Activated CD8-positive, alpha-beta memory T cell treated with anti-CD3 and anti-CD28 coated beads for 36 hours (primary cell): Measurements from ENCODE around the gene UBE2R2. TPM values are rescaled to one million over a fixed set of nuclear protein-coding genes. Genes with fewer than 3 reads are reported as not detected.

ENCODE experiments used
- CTCF ChIA-PET: fragments of 350-600 bp; sonication (Branson Sonifier 250); formaldehyde crosslinking; loops from one replicate; lab custom pipeline; 2021; ENCODE audit warnings: antibody characterized with exemption; lab: Charles Lee
- POLR2A ChIA-PET: fragments of 350-600 bp; sonication (Branson Sonifier 250); formaldehyde crosslinking; loops from one replicate; lab custom pipeline; 2021; ENCODE audit warnings: antibody characterized with exemption; lab: Charles Lee
- total RNA-seq, 2 experiments: library from RNA; stranded (reverse); gene quantifications; one replicate each; pipeline ENCODE4 v1.2.3, GENCODE V29; 2021

UBE2R2 gene
- total RNA-seq, 2 experiments from 2014 or later, result 33.6 to 34.0 TPM

- ChIA-PET POLR2A (no interaction called here), CTCF (no interaction called here)
Observed at GRCh38 chr9:33913541-33913940, 96.6 kb downstream of the UBE2R2 start.

- ChIA-PET CTCF (interaction anchor here (0.7 to 1.0 kb wide), 3 partner anchors 10 to 196 kb away, joined by 3 to 4 read pairs (median 4); no protein-coding TSS in a partner anchor), POLR2A (interaction anchor here (1.0 kb wide), 1 partner anchor 97 kb away, joined by 3 read pairs; no protein-coding TSS in a partner anchor)
Observed at GRCh38 chr9:33914887-33915628, 98.1 kb downstream of the UBE2R2 start.

DNA sequence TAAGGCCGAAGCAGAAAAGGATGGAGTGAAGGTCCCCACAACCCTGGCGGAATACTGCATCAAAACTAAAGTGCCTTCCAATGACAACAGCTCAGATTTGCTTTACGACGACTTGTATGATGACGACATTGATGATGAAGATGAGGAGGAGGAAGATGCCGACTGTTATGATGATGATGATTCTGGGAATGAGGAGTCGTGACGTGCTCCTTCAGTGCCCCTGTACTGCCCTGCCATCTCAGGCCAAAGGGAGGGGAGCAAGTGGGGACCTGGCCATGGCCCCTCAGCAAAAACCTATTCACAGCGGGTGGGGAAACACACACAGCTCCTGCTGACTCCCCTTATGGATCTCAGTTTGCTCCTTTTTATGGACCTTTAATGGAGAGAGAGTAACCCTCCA is 100.1 kb downstream of the UBE2R2 start:
- CTCF ChIA-PET, result no interaction called here
- POLR2A ChIA-PET, result no interaction called here

- POLR2A ChIA-PET, result no interaction called here
- CTCF ChIA-PET, result no interaction called here
Observed at GRCh38 chr9:33919276-33919897, 102.4 kb downstream of the UBE2R2 start.

DNA sequence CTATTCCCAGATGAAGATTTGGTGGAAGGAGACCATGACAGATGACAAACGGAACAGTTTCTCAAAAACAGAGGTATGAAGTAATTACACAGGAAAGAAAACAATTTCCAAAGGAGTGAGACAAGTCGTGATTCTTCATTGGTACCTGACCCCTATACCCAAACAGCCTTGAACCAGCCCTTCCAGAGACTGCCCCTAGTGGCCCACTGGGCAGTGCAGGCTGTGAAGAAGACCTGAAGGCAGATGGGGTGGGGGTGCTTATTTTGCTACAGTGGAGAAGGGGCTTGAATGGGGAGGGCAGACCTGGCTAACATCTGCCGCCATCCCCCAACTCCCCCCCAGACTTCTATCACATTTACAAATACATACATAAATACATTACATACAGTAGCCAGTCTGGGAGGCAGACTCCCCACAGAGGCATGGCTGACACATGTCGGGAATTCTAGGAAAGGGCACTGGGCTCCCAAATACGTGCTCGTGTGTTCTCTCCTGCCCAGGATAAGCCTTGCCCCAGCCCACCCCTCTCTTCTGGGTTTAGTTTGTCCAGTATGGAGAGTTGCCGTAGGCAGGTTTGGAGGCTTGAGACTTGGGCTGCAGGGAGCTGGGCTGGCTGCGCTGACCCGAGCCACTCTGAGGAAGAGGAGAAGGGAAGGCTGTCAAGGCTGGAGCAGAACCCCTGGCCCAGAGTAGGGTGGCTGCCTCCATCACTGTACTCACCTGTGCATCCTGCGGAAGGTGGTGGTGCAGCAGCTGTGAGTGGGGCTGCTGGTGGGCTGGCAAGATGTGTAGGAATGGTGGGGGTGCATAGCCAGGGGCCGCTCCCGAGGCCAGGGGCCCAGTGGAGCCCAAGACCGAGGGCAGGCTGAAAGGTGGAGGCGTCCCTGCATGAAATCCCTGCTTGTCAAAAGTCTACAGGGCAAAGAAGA is 105.3 kb downstream of the UBE2R2 start:
- CTCF ChIA-PET, result no interaction called here
- POLR2A ChIA-PET, result no interaction called here

DNA sequence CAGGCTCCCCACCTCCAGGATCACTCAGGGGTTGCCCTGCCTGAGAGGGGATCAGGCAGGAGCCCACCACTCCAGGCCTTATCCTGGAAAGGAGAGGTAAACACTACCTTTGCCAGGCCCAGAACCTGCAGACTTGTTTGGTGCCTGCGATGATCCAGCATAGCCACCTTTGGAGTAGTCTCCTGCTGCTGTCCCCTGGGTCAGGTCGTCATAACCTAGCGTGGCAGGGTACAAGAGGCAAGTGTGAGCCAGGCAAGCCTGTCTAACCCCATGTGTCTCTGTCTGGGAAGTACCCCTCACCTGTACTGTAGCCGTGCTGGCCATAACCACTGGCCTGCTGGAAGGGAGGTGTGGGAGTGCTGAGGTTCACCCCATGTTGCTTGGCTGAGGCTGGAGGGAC is 106.1 kb downstream of the UBE2R2 start:
- CTCF ChIA-PET, result no interaction called here

GRCh38 chr9:33923998-33924701 is 107.2 kb downstream of the UBE2R2 start:
- ChIA-PET CTCF (interaction anchor here (1.2 kb wide), 1 partner anchor 9 kb away, joined by 4 read pairs; no protein-coding TSS in a partner anchor), POLR2A (no interaction called here)

More for the DNA sequence above, 106.1 kb downstream of the UBE2R2 start:
- POLR2A ChIA-PET, result no interaction called here

DNA sequence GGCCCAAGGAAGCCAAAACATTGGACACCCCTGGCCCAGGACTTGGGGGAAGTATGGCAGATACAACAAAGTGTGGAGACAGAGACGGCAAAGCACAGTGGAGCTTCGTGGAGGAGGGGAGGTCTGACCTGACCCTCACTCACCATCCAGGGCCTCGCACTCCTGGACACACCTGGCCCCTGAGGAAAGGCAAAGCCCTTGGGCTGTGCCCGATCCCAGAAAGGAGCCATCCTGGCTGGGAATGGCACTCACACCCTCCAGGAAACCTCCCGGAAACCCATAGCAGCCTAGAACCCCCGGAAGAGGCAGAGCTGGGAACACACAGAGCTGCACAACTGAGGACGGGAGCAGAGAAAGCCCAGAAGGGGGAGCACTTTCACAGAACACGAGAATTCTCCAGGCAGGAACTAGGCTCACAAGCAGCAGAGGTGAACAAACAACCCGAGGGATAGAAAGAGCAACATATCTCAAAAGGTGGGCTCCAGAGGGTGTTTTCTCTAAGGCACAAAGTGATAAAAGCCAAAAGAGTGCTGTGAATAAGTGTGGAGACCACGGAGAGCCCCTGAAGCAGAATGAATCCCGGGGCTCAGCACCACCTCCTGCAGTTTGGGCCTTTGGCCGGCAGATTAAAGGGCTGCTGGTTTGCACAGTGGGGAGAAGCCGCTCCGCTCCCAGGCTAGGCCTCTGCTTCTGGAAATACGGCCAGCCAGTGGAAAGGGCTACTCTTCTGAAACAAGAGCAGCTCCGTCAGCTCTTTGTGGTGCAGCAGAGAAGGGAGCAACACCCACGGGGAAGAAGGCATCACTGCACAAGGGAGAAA is 108.2 kb downstream of the UBE2R2 start:
- POLR2A ChIA-PET, result no interaction called here
- CTCF ChIA-PET, result interaction anchor here (1.2 kb wide), 1 partner anchor 10 kb away, joined by 4 read pairs; no protein-coding TSS in a partner anchor

DNA sequence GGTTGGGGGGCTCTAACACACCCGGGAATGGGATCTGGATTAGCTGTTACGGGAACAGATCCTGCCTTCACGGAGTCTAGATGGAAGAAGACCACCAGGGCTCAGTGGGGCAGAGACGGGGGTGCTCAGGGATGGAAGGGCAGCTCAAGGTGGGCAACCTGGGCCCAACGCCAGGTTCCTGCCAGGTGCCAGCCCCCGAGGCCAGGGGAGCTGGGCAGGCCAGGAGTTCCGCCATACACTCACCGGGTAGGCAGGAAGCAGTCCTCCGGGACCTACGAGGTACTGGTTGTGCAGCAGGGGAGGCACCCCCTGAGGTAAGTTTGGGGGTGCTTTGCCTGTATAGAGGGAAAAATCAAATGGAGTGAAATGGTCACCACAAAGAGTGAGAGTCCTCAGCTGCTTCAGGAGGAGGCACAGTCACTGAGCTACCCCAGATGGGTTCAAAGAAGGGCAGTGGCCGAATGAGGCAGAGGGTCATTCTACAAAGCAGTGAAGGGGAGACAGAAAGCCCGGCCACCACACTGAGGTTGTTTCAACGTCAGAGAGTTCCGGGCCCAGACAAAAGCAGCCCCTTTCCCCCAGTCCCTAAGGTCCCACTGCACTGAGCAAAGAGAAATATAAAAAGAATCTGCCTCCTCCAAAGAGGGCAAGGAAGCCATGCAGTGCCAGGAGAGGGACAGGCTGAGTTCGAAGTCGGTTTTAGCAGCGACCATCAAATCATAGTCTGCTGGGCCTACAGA is 110.0 kb downstream of the UBE2R2 start:
- POLR2A ChIA-PET, result no interaction called here

GRCh38 chr9:33927694-33928093 is 110.7 kb downstream of the UBE2R2 start:
- ChIA-PET POLR2A (no interaction called here), CTCF (no interaction called here)

More for the DNA sequence above, 110.0 kb downstream of the UBE2R2 start:
- CTCF ChIA-PET, result interaction anchor here (0.8 kb wide), 1 partner anchor 147 kb away, joined by 3 read pairs; no protein-coding TSS in a partner anchor

GRCh38 chr9:33931326-33931725 is 114.4 kb downstream of the UBE2R2 start:
- POLR2A ChIA-PET, result no interaction called here
- CTCF ChIA-PET, result no interaction called here

DNA sequence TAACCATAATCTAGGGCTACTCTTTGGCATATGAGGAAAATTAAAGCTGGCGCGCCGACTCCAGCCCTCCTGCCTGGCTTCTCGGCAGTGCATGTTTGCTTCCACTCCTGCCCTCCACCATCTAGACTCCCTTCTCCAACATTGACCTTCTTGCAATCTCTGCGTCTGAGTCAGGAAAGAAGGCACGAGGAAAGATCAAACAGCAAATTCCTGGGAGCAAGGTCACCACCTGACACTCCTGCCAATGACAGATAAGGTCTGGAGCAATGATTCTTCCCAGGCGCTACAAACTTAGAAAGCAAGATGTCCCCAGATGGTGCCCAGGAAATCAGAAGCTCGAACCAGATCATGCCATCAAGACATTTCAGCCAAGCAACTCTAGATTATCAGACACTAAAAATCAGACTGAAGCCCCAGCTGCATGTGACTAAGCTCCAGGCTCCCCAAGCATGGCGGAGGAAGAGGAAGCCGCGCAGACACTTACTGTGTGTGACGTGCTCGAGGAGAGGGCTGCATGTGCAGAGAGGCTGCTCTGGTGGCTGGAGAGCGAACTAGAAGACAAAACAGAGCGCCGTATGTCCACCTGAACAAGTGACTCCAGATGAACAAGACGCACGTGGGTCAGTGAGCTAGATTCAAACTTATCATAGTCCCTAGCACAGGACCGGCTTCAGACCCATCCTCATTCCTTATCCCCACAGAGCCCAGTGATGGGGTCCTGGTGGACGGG is 115.3 kb downstream of the UBE2R2 start:
- CTCF ChIA-PET, result interaction anchor here (0.9 kb wide), 1 partner anchor 56 kb away, joined by 3 read pairs; no protein-coding TSS in a partner anchor
- POLR2A ChIA-PET, result no interaction called here

GRCh38 chr9:33934188-33934878 is 117.4 kb downstream of the UBE2R2 start:
- CTCF ChIA-PET, result no interaction called here
- POLR2A ChIA-PET, result interaction anchor here (0.6 kb wide), 1 partner anchor 114 kb away, joined by 4 read pairs; no protein-coding TSS in a partner anchor

DNA sequence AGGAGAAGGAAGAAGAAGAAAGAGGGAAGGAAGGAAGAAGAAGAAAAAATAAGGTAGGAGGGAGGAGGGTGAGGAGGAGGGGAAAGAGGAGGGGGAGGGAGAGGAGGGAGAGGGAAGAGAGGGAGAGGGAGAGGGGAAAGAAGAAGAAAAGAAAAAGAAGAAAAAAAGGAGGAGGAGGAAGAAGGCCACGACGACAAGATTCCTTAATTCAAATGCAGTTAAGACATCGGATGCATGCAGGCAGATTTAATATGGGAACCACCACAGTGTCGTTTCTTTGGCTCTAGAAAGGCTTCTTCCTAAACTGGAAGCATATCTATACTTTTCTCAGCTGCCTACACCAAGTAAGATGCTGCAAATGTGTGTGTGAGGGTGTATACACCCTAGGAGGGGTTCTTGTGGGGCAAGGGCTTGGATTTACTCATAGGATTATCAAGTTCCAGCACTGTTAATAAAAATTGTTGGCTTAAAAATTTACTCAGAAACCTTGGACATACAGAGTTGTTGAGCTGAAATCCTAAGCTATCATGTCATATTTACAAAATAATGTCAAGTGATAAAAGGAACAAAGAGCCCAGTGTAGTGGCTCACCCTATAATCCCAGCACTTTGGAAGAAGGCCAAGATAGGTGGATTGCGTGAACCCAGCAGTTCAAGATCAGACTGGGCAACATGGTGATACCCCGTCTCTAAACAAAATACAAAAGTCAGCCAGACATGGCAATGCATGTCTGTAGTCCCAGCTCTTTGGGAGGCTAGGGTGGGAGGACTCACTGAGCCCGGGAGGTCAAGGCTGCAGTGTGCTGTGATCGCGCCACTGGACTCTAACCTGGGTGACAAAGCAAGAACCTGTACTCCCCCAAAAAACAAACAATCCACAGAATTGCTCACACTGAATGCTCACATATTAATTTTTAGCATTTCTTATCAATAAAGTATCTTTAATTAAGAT is 123.2 kb downstream of the UBE2R2 start:
- POLR2A ChIA-PET, result no interaction called here
- CTCF ChIA-PET, result no interaction called here

GRCh38 chr9:33942471-33943083 is 125.6 kb downstream of the UBE2R2 start:
- CTCF ChIA-PET, result no interaction called here
- POLR2A ChIA-PET, result no interaction called here
